DMS 273 (cell line): ENCODE data around the gene ZER1.
"Not testable (repeated sequence)": the region's sequence is repeated elsewhere in the genome, so short reads cannot be mapped to it uniquely, and the experiment has no call there.

Experiments used
- DNase-seq: peaks from one replicate; lab custom pipeline; 2025; ENCODE audit not compliant: unreplicated experiment; lab: John Stamatoyannopoulos, UW

Gene ZER1

DNA sequence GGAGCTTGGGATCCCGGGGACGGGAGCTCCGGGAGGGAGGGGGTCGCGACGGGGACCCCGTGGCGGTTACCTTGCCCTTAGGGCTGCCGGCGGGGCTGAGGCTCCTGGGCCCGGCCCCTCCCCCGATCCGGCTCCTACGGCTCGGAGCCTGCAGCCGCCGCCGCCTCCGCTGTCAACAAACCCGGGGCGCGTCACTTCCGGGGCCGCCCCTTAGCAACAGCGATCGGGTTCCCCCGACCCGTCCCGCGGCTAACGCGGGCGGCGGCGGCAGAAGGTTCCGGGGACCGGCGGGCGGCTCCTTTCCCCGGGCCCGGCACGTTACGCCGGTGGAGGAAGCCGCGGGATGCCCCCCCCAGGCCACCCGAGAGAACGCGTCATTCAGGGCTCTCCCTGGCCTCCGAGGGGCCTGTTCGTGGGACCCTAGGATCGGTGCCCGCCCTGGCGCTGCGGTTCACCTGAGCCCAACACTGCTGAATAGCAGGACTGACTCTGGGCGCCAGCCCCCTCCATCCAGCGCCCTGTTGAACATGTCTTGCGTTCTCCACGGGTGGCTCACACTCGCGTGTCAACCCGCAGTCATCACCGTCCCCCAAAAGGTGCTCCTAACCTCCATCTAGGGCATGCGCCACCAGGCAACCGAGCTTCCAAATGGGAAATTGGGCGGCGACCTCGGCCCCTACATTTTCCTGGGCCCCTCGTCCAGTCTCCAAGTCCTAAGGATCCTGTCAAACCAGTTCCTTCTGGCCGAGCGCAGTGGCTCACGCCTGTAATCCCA is at the start of gene ZER1:
Gene ZER1 (minus strand): TSS at position 183 of the 775 bp plus-strand sequence. CDS start 16,362 bp downstream, outside the sequence.
- peak; percentile 96 for DNase-seq

DNA sequence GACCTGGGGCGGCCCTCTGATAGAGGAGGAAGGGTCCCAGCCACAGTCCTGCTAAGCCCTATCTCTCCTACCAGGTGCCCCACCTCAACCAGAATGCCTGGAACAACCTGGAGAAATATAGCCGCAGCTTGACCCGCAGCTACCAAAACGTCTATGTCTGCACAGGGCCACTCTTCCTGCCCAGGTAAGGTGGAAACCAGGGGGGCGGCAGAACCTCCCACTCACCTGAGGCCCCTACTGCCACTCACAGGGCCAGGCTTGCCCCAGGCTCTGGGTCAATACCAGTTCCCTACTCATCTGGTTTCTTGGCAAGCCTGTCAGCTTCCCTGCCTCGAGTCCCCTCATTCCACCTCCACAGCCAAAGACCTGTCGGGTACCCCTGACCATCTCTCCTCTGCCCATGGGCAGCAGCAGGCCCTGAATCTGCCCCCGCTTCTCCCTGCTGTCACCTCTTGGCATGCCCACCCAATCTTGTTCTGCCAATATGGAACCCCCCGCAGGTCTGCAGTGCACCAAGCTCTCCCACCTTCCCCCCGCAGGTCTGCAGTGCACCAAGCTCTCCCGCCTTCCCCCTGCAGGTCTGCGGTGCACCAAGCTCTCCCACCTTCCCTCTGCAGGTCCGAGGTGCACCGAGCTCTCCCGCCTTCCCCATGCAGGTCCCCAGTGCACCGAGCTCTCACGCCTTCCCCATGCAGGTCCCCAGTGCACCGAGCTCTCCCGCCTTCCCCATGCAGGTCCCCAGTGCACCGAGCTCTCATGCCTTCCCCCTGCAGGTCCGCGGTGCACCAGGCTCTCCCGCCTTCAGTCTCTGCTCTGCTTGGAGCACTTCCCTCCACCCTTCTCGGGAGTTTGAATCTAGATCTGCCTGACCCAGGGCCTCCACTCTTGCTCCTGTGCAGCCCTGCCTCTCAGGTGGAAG is 49.2 kb upstream of the ZER1 start:
- DNase-seq = no peak

DNA sequence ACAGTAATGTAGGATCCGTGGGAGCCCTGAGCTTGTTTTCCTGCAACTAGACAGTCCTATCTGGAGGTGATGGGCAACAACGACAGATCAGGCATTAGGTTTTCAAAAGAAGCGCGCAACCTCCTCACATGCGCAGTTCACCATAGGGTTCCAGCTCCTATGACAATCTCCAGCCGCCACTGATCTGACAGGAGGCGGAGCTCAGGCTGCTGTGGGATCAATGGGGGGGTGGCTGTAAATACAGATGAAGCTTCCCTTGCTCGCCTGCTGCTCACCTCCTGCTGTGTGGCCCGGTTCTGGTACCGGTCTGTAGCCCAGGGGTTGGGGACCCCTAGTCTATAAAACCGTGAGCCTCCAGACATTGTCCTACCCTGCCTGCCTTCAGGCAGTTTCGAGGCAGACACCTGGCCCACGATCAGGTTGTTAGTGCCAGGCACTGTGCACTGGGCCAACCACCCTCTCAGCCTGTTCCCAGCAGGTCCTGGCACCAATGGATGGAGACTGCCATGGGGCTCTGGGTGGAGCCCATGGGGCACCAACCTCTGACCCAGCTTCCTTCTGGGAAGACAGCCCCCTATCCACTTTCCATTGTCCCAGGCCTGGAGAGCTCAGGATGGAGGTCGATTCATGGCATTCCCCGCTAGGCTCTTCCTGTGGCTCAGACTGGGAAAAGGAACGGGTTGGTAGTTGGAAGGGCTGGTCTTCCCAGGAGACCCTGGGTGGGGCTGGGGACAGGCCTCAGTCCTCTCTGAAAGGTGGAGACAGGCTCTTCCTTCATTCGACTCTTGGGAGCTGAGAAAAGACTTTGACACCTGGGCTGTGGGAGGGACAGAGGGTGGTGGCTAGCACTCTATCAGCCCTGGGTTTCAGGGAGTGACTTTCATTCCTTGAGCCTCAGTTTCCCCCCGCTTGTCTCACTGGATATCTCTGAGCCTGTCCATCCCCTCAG is 48.3 kb upstream of the ZER1 start:
- no peak for DNase-seq

DNA sequence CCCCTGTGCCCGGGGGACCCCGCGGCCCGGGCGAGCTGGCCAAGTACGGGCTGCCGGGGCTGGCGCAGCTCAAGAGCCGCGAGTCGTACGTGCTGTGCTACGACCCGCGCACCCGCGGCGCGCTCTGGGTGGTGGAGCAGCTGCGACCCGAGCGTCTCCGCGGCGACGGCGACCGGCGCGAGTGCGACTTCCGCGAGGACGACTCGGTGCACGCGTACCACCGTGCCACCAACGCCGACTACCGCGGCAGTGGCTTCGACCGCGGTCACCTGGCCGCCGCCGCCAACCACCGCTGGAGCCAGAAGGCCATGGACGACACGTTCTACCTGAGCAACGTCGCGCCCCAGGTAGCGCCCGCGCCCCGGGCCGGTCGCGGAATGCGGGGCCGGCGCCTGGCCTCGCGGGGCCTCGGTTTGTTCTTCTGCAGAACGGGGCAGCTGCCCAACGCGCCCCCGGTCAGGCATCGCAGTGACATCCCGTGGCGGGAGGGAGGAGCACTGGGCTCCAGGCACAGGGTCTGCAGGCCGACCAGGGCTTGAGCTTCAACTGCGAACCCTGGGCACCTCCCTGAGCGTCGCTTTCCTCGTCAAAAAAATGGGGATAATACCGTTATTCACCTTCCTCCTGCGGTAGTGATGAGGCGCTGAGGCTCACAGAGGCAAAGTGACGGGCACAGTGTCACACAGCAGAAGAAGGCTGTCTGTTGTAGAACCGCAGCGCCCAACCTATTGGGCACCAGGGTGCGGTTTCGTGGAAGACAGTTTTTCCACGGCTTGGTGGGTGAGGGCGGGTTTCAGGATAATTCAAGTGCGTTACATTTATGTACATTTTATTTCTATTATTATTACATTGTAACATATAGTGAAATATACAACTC is 47.4 kb upstream of the ZER1 start:
- peak; percentile 72 for DNase-seq

DNA sequence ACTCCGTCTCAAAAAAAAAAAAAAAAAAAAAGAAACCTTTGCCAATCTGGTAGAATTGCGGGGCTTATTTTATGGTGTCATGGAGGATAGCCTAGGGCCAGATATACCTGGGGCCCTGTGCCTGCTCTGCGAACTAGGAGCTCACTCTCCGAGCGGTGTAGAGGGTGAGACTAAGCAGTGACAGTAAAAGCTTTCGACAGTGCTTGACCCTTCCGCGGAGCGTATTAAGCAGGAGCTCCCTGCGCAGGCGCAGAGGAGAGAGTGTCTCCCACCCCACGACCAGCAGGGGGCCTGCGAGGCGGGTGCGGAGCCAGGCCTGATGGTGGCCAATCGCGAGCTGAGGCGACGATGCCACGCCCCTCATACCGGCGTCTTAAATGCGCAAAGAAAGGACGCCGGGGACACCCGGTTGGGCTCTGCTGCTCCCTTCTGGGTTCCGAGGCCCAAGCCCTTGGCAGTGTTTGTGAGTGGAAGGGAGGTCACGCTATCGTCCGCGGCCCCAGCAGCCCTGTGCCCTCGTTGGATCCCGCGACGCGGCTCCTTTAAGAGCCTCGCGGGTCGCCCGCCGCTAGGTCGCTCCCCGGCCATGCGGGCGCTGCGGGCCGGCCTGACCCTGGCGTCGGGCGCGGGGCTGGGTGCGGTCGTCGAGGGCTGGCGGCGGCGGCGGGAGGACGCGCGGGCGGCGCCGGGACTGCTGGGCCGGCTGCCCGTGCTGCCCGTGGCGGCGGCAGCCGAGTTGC is 46.5 kb upstream of the ZER1 start, which contains the start of gene ENDOG:
Gene ENDOG (plus strand): TSS at position 402 of the 740 bp plus-strand sequence. CDS start 185 bp downstream, at position 587.
- peak; percentile 99 for DNase-seq

DNA sequence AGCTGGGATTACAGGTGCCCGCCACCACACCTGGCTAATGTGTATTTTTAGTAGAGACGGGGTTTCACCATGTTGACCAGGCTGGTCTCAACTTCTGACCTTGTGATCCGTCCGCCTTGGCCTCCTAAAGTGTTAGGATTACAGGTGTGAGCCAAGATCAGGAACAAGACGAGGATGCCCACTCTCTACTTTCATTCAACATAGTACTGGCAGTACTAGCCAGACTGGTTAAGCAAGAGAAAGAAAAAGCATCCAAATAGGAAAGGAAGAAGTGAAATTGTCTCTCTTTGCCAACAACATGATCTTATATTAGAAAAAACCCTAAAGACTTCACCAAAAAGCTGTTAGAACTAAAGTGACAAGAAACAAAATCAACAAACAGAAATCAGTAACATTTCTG is 39.1 kb upstream of the ZER1 start:
- DNase-seq = no peak

DNA sequence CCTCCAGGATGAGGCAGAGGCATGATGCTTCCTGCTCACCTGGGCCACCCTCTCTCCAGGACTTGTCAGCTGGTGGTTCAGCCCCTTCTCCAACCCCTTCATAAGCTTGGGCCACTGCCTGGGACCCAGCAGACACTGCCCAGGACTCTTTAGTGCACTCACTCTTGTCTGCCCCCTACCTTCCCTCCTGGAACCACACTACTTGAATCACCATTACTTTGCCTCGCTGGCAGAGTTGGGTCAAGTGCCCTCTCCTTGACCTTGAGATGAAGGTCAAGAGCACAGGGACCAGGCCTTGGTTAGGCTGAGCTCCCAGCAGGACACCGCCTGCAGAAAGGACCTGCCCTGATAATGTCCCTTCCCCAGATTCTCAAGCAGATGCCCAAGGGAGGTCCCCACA is 38.1 kb upstream of the ZER1 start:
- no peak for DNase-seq

DNA sequence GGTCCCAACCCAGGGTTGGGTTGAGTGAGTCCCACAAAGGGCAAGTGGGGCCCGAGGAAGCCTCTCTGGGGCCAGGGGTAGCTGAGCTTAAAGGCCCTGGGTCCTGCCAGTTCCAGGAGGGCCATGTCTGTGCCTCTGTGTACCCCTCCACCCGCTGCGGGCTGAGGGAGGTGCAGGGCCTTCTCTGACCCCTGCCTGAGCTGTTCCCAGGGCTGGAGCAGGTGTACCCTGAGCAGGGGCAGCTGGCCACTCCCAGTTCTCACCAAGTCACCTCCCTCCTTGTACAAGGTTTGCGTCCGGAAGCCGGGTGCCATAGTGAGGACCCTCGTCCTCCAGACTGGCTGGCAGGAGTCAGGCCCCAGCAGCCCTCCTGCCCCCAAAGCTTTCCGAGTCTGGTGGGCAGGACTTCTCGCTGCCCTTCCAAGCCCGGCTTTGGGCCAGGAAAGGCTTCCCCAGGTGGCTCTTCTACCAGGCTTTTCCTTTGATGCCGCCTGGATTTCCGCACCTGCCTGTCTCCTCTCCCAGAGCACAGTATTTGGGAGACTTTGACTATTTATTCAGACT is 37.4 kb upstream of the ZER1 start:
- no peak for DNase-seq

DNA sequence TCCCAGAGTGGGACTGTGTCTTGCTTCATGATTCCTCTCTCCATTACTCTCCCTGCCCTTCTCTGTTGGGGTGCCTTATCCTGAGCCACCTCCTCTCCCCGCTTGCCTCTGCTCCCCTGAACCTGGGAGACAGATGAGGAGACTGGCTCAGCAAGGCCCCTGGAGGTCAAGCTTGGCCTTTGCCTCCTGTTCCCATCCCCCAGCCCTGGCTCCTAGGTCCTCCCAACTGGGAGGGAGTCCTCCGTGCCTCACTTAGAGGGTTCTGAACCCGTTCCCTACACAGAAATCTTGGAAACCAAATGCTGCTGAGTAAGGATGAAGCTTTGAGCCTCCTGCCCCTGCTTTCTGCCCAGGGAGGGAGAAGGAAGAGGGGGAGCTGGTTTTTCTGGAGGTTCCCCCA is 36.8 kb upstream of the ZER1 start:
- DNase-seq = no peak

DNA sequence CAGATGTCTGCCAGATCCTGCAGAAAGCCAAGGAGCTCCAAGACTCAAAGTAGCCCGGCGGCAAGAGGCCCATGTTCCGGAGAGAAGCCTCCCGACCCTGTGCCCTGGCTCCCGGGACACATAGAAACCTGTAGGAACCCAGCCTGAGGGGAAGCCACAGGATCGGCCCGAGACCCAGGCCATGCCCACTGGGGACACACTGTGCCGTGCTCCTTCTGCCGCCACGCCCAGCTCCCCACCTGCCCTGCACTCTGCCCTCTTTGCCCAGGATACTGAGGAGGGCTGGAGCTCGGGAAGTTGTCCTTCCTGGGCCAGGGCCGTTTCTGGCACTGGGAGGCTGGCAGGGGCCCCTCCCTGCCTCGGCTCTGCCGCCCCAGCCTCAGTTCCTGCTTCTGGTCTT is 36.1 kb upstream of the ZER1 start:
- DNase-seq = no peak

DNA sequence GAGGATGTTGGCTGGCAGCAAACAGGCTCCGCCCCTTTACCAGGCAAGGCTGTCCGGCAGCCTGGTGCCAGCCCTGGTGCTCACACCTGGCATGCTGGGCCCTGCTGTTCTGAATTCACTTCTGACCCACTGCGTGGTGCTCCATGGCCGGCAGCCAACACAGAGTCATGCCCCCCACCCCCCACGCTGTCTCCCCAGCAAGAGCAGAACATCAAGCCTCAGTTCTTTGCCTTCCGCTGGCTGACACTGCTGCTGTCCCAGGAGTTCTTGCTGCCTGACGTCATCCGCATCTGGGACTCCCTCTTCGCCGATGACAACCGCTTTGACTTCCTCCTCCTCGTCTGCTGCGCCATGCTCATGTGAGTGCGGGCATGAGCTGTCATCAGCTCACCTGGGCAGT is 33.9 kb upstream of the ZER1 start:
- DNase-seq = no peak

DNA sequence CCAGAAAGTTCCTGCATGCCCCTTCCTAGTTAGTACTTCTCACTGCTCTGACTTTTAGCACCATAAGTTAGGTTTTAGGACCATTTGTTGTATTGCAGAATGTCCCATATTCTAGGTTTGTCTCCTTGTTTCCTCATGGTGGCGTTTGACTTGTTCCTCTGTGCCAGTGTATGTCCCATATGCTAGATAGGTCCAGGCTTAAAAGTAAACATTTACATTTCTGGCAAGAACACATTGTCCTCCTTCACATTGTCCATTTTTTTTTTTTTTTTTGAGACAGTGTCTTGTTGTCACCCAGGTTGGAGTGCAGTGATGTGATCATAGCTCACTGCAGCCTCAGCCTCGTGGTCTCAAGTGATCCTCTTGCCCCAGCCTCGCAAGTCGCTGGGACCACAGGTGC is 30.8 kb upstream of the ZER1 start:
- DNase-seq = no peak

DNA sequence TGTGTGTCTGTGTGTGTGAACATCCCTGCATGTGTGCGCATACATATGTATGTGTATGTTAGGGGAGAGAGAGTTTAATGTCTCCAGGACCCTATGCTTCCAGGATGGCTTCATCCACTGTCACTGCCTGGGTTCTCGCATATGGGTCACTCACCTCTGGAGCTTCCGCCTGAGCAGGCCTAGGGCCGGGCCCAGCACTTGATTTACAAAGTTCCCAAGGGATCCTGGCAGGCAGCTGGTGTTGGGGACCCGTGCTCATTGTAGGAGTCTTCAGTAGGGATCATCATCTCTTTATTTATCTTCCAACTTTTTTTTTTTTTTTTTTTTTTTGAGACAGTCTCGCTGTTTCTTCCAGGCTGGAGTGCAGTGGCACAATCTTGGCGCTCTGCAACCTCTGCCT is 28.3 kb upstream of the ZER1 start:
- DNase-seq = no peak

DNA sequence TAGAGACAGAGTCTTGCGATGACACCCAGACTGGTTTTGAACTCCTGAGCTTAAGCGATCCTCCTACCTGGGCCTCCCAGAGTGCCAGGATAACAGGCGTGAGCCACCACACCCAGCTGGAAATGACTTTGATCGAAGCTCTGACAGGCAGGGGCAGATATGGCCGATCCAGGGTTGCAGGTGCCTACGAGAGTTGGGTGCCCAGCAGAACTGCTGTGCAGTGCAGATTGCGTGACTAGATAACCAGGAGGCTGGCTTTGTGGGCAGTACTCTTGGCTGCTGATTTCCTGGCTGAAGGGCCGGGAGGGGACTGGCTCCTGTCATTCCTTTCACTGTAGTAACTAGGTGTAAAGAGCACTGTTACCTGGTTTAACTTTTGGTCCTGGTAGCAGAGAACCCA is 27.2 kb upstream of the ZER1 start:
- no peak for DNase-seq

DNA sequence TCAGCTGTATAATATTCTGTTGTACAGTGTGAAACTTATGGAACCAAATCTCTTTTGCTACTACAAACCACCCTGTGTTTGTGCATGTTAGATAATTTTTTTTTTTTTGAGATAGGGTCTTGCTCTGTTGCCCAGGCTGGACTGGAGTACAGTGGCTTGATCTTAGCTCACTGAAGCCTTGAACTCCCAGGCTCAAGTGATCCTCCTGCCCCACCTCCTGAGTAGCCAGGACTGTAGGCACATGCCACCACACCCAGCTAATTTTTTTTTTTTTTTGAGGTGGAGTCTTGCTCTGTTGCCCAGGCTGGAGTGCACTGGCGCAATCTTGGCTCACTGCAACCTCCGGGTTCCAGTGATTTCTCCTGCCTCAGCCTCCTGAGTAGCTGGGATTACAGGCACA is 23.2 kb upstream of the ZER1 start:
- DNase-seq = not testable (repeated sequence)

DNA sequence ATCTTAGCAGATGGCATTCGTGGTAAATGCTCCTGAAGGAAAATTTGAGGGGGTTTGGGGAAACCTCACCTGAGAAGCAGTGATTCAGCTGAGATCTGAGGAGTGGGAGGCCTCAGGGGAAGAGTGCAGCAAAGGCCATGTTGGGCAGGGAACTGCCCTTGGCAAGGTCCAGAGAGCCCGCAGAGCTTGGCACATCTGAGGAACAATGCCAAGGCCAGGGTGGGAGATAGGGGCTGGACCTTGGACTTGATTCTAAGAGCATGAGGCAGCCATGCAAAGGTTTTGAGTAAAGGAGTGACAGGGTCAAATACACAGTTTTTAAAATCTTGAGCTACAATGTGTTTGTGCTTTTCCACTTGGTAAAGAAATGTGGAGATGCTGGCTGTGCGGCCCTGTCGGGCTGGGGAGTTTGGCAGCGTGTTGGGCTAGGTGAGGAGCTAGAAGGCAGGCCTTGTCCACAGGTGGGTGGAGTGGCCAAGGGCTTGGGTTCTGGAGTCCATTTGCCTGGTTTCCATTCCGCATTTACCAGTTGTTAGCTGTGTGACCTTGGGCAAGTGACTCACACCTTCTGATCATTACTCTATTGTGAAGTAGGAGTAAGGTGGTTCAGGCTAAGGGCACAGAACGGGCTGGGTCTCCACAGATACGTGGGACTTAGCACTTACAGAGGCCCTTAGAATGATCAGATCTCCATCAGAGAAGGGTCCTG is 21.4 kb upstream of the ZER1 start:
- no peak for DNase-seq

DNA sequence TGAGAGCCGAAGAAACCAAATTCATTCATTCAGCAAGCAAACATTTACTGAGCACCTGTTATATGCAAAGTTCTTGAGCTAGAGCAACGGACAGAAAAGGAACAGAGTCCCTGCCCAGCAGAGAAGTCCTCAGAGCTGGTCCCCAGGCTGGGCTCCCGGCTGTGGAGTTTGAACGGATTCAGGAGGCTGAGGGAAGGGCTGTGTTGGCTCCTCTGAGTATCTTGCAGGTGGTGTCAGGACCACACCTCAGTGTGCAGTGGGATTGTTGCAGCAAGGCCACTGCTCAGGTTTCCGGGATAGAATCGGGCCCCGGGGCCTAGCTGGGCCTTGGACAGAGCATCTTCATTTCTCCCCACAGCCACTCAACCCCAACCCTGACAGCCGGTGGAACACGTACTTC is 20.4 kb upstream of the ZER1 start:
- no peak for DNase-seq

DNA sequence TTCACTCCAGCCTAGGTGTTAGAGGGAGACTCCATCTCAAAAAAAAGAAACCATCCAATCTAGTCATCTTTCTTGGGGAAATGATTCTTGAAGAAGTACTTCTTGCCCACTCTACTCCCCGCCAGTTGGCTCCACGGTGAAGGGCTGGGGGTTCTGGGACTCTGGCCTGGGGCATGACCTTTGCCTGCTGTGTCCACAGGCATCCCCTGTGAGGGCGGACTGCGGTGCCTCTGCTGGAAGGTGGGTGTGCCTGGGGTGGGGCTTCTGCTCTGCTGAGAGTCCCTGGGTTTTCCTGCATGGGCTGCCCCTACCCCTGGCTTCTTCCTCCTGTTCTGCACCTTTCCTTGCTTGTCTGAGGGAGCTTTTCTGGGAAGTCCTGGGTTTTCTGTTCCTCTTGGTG is 18.8 kb upstream of the ZER1 start:
- no peak for DNase-seq
